IMR-90 (cell line): ENCODE data around the gene TENT5A. TPM values are rescaled to one million over a fixed set of nuclear protein-coding genes. Genes with fewer than 3 reads are reported as not detected.

Source experiments
- ATAC-seq: fragments of 200-7000 bp; cut with Tn5 transposase; 2 replicates; pipeline ENCODE4 v1.9.1; 2020; ENCODE audit warnings: low read depth, mild to moderate bottlenecking, moderate library complexity
- BruUV-seq: library from RNA; stranded (reverse); fragments of 400-500 nt; replicated peaks from 2 replicates; lab custom pipeline; 2021; lab: Mats Ljungman, UMichigan
- CTCF ChIA-PET: fragments of 300-600 bp; formaldehyde crosslinking; extraction: SDS; loops from one replicate; lab custom pipeline; 2021; ENCODE audit warnings: antibody characterized with exemption; lab: Yijun Ruan, JAX
- POLR2A ChIA-PET: fragments of 300-600 bp; sonication (Branson Sonifier 250); formaldehyde crosslinking; loops from one replicate; lab custom pipeline; 2022; ENCODE audit warnings: antibody characterized with exemption; ENCODE audit not compliant: unreplicated experiment; lab: Charles Lee
- DNase-seq: peaks from one replicate; pipeline ENCODE4 v3.0.0; 2013
- H2AFZ ChIP-seq: replicated peaks from 2 replicates; pipeline ENCODE3; 2013; ENCODE audit warnings: low read length, mild to moderate bottlenecking; ENCODE audit not compliant: poor library complexity
- H2AK5ac ChIP-seq: 2 replicates; pipeline ENCODE4 v1.6.1; 2013; ENCODE audit warnings: low read depth, low read length, inconsistent platforms
- H2AK9ac ChIP-seq: replicated peaks from 2 replicates; pipeline ENCODE3; 2013; ENCODE audit warnings: mild to moderate bottlenecking, low read depth, low read length, moderate library complexity; ENCODE audit not compliant: poor library complexity
- H2BK120ac ChIP-seq: 2 replicates; pipeline ENCODE4 v1.6.1; 2013; ENCODE audit warnings: low read depth, low read length, inconsistent platforms
- H2BK15ac ChIP-seq: 3 replicates; pipeline ENCODE4 v1.6.1; 2013; ENCODE audit warnings: low read depth, low read length, inconsistent platforms
- H2BK20ac ChIP-seq: 2 replicates; pipeline ENCODE4 v1.6.1; 2013; ENCODE audit warnings: low read depth, mild to moderate bottlenecking, inconsistent platforms, low read length, moderate library complexity
- H2BK5ac ChIP-seq: 2 replicates; pipeline ENCODE4 v1.6.1; 2013; ENCODE audit warnings: mild to moderate bottlenecking, low read depth, low read length, inconsistent platforms; ENCODE audit not compliant: poor library complexity, severe bottlenecking
- H3K14ac ChIP-seq: replicated peaks from 2 replicates; pipeline ENCODE4 v1.6.1; 2013; ENCODE audit warnings: low read depth, low read length, inconsistent platforms
- H3K18ac ChIP-seq: 2 replicates; pipeline ENCODE4 v1.6.1; 2013; ENCODE audit warnings: low read depth, low read length, control low read depth
- H3K23ac ChIP-seq: 2 replicates; pipeline ENCODE4 v1.6.1; 2013; ENCODE audit warnings: low read depth, low read length, inconsistent platforms
- H3K27ac ChIP-seq: 2 replicates; pipeline ENCODE4 v1.5.1; 2013; ENCODE audit warnings: mild to moderate bottlenecking, control low read depth, low read length; ENCODE audit not compliant: insufficient read depth
- H3K27me3 ChIP-seq: 2 replicates; pipeline ENCODE4 v1.6.1; 2013; ENCODE audit warnings: low read length; ENCODE audit not compliant: control insufficient read depth, insufficient read depth
- H3K36me3 ChIP-seq: 2 replicates; pipeline ENCODE4 v1.6.1; 2013; ENCODE audit warnings: low read length, mixed read lengths; ENCODE audit not compliant: control insufficient read depth, insufficient read depth
- H3K4ac ChIP-seq: 2 replicates; pipeline ENCODE4 v1.6.1; 2013; ENCODE audit warnings: low read depth, low read length, inconsistent platforms
- H3K4me1 ChIP-seq: 2 replicates; pipeline ENCODE4 v1.6.1; 2013; ENCODE audit warnings: low read length, mixed read lengths; ENCODE audit not compliant: control insufficient read depth, insufficient read depth
- H3K4me2 ChIP-seq: 2 replicates; pipeline ENCODE4 v1.6.1; 2013; ENCODE audit warnings: low read depth, mild to moderate bottlenecking, control low read depth, low read length, moderate library complexity
- H3K4me3 ChIP-seq: 2 replicates; pipeline ENCODE4 v1.5.1; 2013; ENCODE audit warnings: low read depth, mild to moderate bottlenecking, control low read depth, low read length, moderate library complexity; ENCODE audit not compliant: insufficient read depth
- H3K56ac ChIP-seq: 2 replicates; pipeline ENCODE4 v1.6.1; 2013; ENCODE audit warnings: low read length, inconsistent platforms; ENCODE audit not compliant: insufficient read depth; ENCODE audit errors: extremely low read depth
- H3K79me1 ChIP-seq, 2 experiments: 2 replicates each; pipeline ENCODE4 v1.6.1; 2013; ENCODE audit warnings: low read length in 2 of 2, inconsistent platforms in 1 of 2, low read depth in 1 of 2
- H3K9ac ChIP-seq: 2 replicates; pipeline ENCODE4 v1.6.1; 2013; ENCODE audit warnings: low read depth, low read length, control low read depth
- H3K9me1 ChIP-seq: 2 replicates; pipeline ENCODE4 v1.6.1; 2013; ENCODE audit warnings: low read length, inconsistent platforms; ENCODE audit not compliant: insufficient read depth
- H3K9me3 ChIP-seq: 2 replicates; pipeline ENCODE4 v1.6.1; 2013; ENCODE audit warnings: low read length; ENCODE audit not compliant: control insufficient read depth, insufficient read depth
- H4K20me1 ChIP-seq: 2 replicates; pipeline ENCODE4 v1.6.1; 2013; ENCODE audit warnings: low read length, inconsistent platforms; ENCODE audit not compliant: insufficient read depth
- H4K5ac ChIP-seq: 2 replicates; pipeline ENCODE4 v1.6.1; 2013; ENCODE audit warnings: mild to moderate bottlenecking, low read depth, low read length, control low read depth
- H4K8ac ChIP-seq, 2 experiments: 2 replicates each; pipeline ENCODE4 v1.6.1; 2013; ENCODE audit warnings: low read depth in 2 of 2, low read length in 2 of 2, control low read depth in 1 of 2, inconsistent platforms in 1 of 2
- H4K91ac ChIP-seq: 2 replicates; pipeline ENCODE4 v1.6.1; 2013; ENCODE audit warnings: low read depth, low read length, inconsistent platforms; ENCODE audit not compliant: insufficient read depth
- BHLHE40 ChIP-seq: fragments of 150-350 bp; IDR thresholded peaks from 2 replicates; pipeline ENCODE4 v1.6.1; 2016; ENCODE audit warnings: mild to moderate bottlenecking, low read depth, low read length
- CEBPB ChIP-seq: IDR thresholded peaks from 2 replicates; pipeline ENCODE4 v1.6.1; 2012; ENCODE audit warnings: low read depth, low read length, improper control_type of control experiment
- CHD1 ChIP-seq: IDR thresholded peaks from 2 replicates; pipeline ENCODE4 v1.6.1; 2012; ENCODE audit warnings: low read depth, low read length, improper control_type of control experiment
- CTCF ChIP-seq: conservative IDR thresholded peaks from 2 replicates; pipeline ENCODE4 v1.5.1; 2012; ENCODE audit warnings: mild to moderate bottlenecking, low read depth, low read length, improper control_type of control experiment
- FOS ChIP-seq: fragments of 150-350 bp; IDR thresholded peaks from 2 replicates; pipeline ENCODE4 v1.6.1; 2016; ENCODE audit warnings: low read depth, low read length
- MAFK ChIP-seq: IDR thresholded peaks from 2 replicates; pipeline ENCODE4 v1.6.1; 2012; ENCODE audit warnings: low read depth, low read length, improper control_type of control experiment
- MAZ ChIP-seq: IDR thresholded peaks from 2 replicates; pipeline ENCODE4 v1.6.1; 2012; ENCODE audit warnings: low read depth, mild to moderate bottlenecking, low read length, improper control_type of control experiment, moderate library complexity, borderline replicate concordance
- MXI1 ChIP-seq: IDR thresholded peaks from 2 replicates; pipeline ENCODE4 v1.6.1; 2012; ENCODE audit warnings: low read depth, mild to moderate bottlenecking, low read length, moderate library complexity, borderline replicate concordance
- NFE2L2 ChIP-seq: fragments of 150-350 bp; IDR thresholded peaks from 2 replicates; pipeline ENCODE4 v1.6.1; 2016; ENCODE audit warnings: low read depth, mild to moderate bottlenecking, low read length
- POLR2A ChIP-seq: IDR thresholded peaks from 2 replicates; pipeline ENCODE4 v1.6.1; 2012; ENCODE audit warnings: mild to moderate bottlenecking, low read depth, low read length
- RAD21 ChIP-seq: IDR thresholded peaks from 2 replicates; pipeline ENCODE4 v1.6.1; 2012; ENCODE audit warnings: low read length, improper control_type of control experiment
- RCOR1 ChIP-seq: IDR thresholded peaks from 2 replicates; pipeline ENCODE4 v1.6.1; 2012; ENCODE audit warnings: mild to moderate bottlenecking, low read length, improper control_type of control experiment; ENCODE audit not compliant: insufficient replicate concordance
- RFX5 ChIP-seq: IDR thresholded peaks from 2 replicates; pipeline ENCODE4 v1.8.0; 2012; ENCODE audit warnings: low read depth, mild to moderate bottlenecking, low read length, moderate library complexity
- SMC3 ChIP-seq: fragments of 150-350 bp; IDR thresholded peaks from 2 replicates; pipeline ENCODE4 v1.6.1; 2016; ENCODE audit warnings: low read depth, mild to moderate bottlenecking, antibody characterized with exemption, low read length, moderate library complexity
- WGBS, 2 experiments: methylation state at CpG; one replicate each; pipeline versions ENCODE4 v1.1.5 to v1.1.7; 2013; ENCODE audit warnings: missing lambda C conversion rate in 2 of 2; ENCODE audit not compliant: insufficient read length in 1 of 2; ENCODE audit errors: extremely low coverage in 2 of 2; 5-methylcytosine and 5-hydroxymethylcytosine counted together
- dilution Hi-C: fragments of 300-500 bp; cut with HindIII; formaldehyde crosslinking; loops from one replicate; pipeline ENCODE4 v1.14.3; 2018; ENCODE audit warnings: low sequenced_read_pairs; ENCODE audit not compliant: unreplicated experiment
- in situ Hi-C: fragments of 300-500 bp; cut with MboI; formaldehyde crosslinking; loops from 3 replicates; pipeline ENCODE4 v1.14.3; 2019; ENCODE audit warnings: low sequenced_read_pairs, inconsistent platforms, mixed read lengths
- intact Hi-C: fragments of 100-400 bp; cut with micrococcal nuclease; formaldehyde crosslinking; loops from 2 replicates; pipeline ENCODE4 v1.10.0; 2022
- polyA plus RNA-seq, 3 experiments: library from polyadenylated mRNA; depleted of rRNA; stranded (reverse); fragments of >200 nt; gene quantifications; 2 replicates each; pipeline ENCODE4 v1.2.3, GENCODE V29; 2012; ENCODE audit warnings: low replicate concordance in 1 of 3
- total RNA-seq: library from RNA; depleted of rRNA; stranded (reverse); fragments of >200 nt; gene quantifications from 2 replicates; pipeline ENCODE4 v1.2.3, GENCODE V29; 2012
- TF ChIP-seq, protein P1 (sequence below): fragments of 150-350 bp; IDR thresholded peaks from 2 replicates; pipeline ENCODE4 v1.6.1; 2016; ENCODE audit warnings: low read depth, mild to moderate bottlenecking, low read length, moderate library complexity, borderline replicate concordance
- TF ChIP-seq, protein P2 (sequence below): fragments of 150-350 bp; IDR thresholded peaks from 2 replicates; pipeline ENCODE4 v1.6.1; 2017; ENCODE audit warnings: mild to moderate bottlenecking, antibody characterized with exemption, low read length, low read depth

Gene TENT5A
- total and polyA plus RNA-seq, 2 of the 4 experiments (the other 2 are of a cell fraction), result 3.5 to 10.8 TPM

- H2BK5ac ChIP-seq, result no peak overlapping the region
- H2AK5ac ChIP-seq, result no peak overlapping the region
- H2BK20ac ChIP-seq, result no peak overlapping the region
- H3K4me2 ChIP-seq, result no peak overlapping the region
- no CpG with 5 or more reads among the region's 4 CpGs for WGBS, 2 experiments
- no peak overlapping the region for H2AK9ac ChIP-seq
- intact Hi-C loops, result no loop called here
- H2AFZ ChIP-seq, result no peak overlapping the region
- H3K4me1 ChIP-seq, result 0 out of 2 replicates have a peak, but pooled peaks cover 1% of the 10 kb centered on the region
- ChIA-PET POLR2A (no interaction called here), CTCF (no interaction called here)
- no peak overlapping the region for H3K23ac ChIP-seq
- peak; percentile 32; the same call in 1 of the 2 replicates for ATAC-seq
- no peak overlapping the region for H3K4ac ChIP-seq
- H4K91ac ChIP-seq, result no peak overlapping the region
- no peaks in the 10 kb centered on the region for H4K20me1 ChIP-seq
- peak; percentile 58 for DNase-seq
- no peaks in the 10 kb centered on the region for H3K27me3 ChIP-seq
- no peaks in the 10 kb centered on the region for H3K9me3 ChIP-seq
- no peak overlapping the region for H4K5ac ChIP-seq
- dilution Hi-C loops, result no loop called here
- no peaks in the 10 kb centered on the region for H3K79me1 ChIP-seq
- H2BK15ac ChIP-seq, result no peak overlapping the region
- no peaks in the 10 kb centered on the region for H3K9me1 ChIP-seq
- no peak overlapping the region for H3K18ac ChIP-seq
- H3K36me3 ChIP-seq, result no peaks in the 10 kb centered on the region
- H3K9ac ChIP-seq, result no peak overlapping the region
- no peak overlapping the region for H4K8ac ChIP-seq
- no peak overlapping the region for H3K4me3 ChIP-seq
- in situ Hi-C loops, result no loop called here
- no peak overlapping the region for H3K14ac ChIP-seq
- H3K27ac ChIP-seq, result no peak overlapping the region
- no TSS peak for BruUV-seq
- H3K56ac ChIP-seq, result no peak overlapping the region
- H2BK120ac ChIP-seq, result no peak overlapping the region
- TF ChIP-seq RAD21 (no peak), BHLHE40 (no peak), MAZ (no peak), CHD1 (no peak), RFX5 (no peak), CTCF (no peak), CEBPB (no peak), NFE2L2 (no peak), RCOR1 (no peak), FOS (no peak), MAFK (no peak), POLR2A (no peak), MXI1 (no peak), SMC3 (no peak)
- TF ChIP-seq, protein P1, sequence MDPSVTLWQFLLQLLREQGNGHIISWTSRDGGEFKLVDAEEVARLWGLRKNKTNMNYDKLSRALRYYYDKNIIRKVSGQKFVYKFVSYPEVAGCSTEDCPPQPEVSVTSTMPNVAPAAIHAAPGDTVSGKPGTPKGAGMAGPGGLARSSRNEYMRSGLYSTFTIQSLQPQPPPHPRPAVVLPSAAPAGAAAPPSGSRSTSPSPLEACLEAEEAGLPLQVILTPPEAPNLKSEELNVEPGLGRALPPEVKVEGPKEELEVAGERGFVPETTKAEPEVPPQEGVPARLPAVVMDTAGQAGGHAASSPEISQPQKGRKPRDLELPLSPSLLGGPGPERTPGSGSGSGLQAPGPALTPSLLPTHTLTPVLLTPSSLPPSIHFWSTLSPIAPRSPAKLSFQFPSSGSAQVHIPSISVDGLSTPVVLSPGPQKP, result no peak
- TF ChIP-seq, protein P2, sequence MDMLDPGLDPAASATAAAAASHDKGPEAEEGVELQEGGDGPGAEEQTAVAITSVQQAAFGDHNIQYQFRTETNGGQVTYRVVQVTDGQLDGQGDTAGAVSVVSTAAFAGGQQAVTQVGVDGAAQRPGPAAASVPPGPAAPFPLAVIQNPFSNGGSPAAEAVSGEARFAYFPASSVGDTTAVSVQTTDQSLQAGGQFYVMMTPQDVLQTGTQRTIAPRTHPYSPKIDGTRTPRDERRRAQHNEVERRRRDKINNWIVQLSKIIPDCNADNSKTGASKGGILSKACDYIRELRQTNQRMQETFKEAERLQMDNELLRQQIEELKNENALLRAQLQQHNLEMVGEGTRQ, result no peak
These were observed 41.5 kb upstream of the TENT5A start for GRCh38 chr6:81793821-81794475.
